GM12878 (cell line): Measurements from ENCODE around the gene C6orf15. TPM values are rescaled to one million over a fixed set of nuclear protein-coding genes. Genes with fewer than 3 reads are reported as not detected.

Experiments
- ATAC-seq: fragments of 200-7000 bp; cut with Tn5 transposase; 3 replicates; pipeline ENCODE4 v1.9.1; 2020; ENCODE audit warnings: mild to moderate bottlenecking, moderate library complexity
- BruUV-seq: library from RNA; stranded (reverse); fragments of 400-500 nt; replicated peaks from 2 replicates; lab custom pipeline; 2021; lab: Mats Ljungman, UMichigan
- CTCF ChIA-PET: fragments of 300-600 bp; sonication (Branson Sonifier 250); formaldehyde crosslinking; extraction: SDS; loops from one replicate; lab custom pipeline; 2021; ENCODE audit warnings: inconsistent platforms; lab: Yijun Ruan, JAX
- POLR2A ChIA-PET: fragments of 350-600 bp; formaldehyde crosslinking; extraction: SDS; loops from one replicate; lab custom pipeline; 2021; ENCODE audit warnings: inconsistent platforms; lab: Charles Lee
- RAD21 ChIA-PET: fragments of 300-600 bp; sonication (Branson Sonifier 250); formaldehyde crosslinking; loops from one replicate; lab custom pipeline; 2023; ENCODE audit warnings: antibody characterized with exemption; ENCODE audit not compliant: unreplicated experiment; lab: Charles Lee
- SMC1A ChIA-PET: fragments of 300-600 bp; sonication (Branson Sonifier 250); formaldehyde crosslinking; loops from one replicate; lab custom pipeline; 2023; ENCODE audit not compliant: unreplicated experiment, uncharacterized antibody; lab: Charles Lee
- DNase-seq: peaks from one replicate; pipeline ENCODE4 v3.0.0-alpha.2; 2011; ENCODE audit warnings: low read depth, low spot score
- FAIRE-seq: peaks from 3 replicates; lab custom pipeline; 2011; peaks lifted over from hg19 to GRCh38; lab: Jason Lieb, UNC
- H2AFZ ChIP-seq: 2 replicates; pipeline ENCODE4 v1.6.0; 2011; ENCODE audit warnings: low read depth, low read length, control low read depth; ENCODE audit not compliant: control insufficient read depth
- H3K27ac ChIP-seq: 2 replicates; pipeline ENCODE4 v1.5.1; 2011; ENCODE audit warnings: control low read depth; ENCODE audit not compliant: control insufficient read depth, insufficient read depth
- H3K27me3 ChIP-seq, 2 experiments: replicated peaks in 1 of 2; 2 replicates each; pipeline versions ENCODE4 v1.6.0 to v1.6.1; 2011; ENCODE audit warnings: low read length in 1 of 2; ENCODE audit not compliant: control insufficient read depth in 2 of 2, insufficient read depth in 2 of 2
- H3K36me3 ChIP-seq, 2 experiments: 2 replicates each; pipeline ENCODE4 v1.5.1; 2011; ENCODE audit warnings: low read length in 1 of 2; ENCODE audit not compliant: control insufficient read depth in 2 of 2, insufficient read depth in 2 of 2
- H3K4me1 ChIP-seq: 2 replicates; pipeline ENCODE4 v1.6.1; 2011; ENCODE audit warnings: mild to moderate bottlenecking, low read length, moderate library complexity, mixed read lengths; ENCODE audit not compliant: control insufficient read depth, insufficient read depth
- H3K4me2 ChIP-seq: 2 replicates; pipeline ENCODE4 v1.6.0; 2011; ENCODE audit warnings: control low read depth; ENCODE audit not compliant: control insufficient read depth, insufficient read depth
- H3K4me3 ChIP-seq: fragments of 200-600 bp; sonication (generic); 2 replicates; pipeline ENCODE4 v1.5.1; 2016
- H3K79me2 ChIP-seq: 2 replicates; pipeline ENCODE4 v1.6.0; 2011; ENCODE audit warnings: low read length; ENCODE audit not compliant: control insufficient read depth, insufficient read depth
- H3K9ac ChIP-seq: 2 replicates; pipeline ENCODE4 v1.8.0; 2011; ENCODE audit warnings: low read length, control low read depth, mixed read lengths; ENCODE audit not compliant: control insufficient read depth, insufficient read depth
- H3K9me3 ChIP-seq: replicated peaks from 3 replicates; pipeline ENCODE4 v1.5.1; 2011; ENCODE audit warnings: mild to moderate bottlenecking, low read length; ENCODE audit not compliant: control insufficient read depth, insufficient read depth
- H4K20me1 ChIP-seq: 2 replicates; pipeline ENCODE4 v1.6.0; 2011; ENCODE audit not compliant: control insufficient read depth, insufficient read depth
- ATF3 ChIP-seq: IDR thresholded peaks from 2 replicates; pipeline ENCODE4 v1.6.1; 2011; ENCODE audit warnings: low read depth, mild to moderate bottlenecking, low read length, moderate library complexity, borderline replicate concordance; ENCODE audit errors: extremely low read depth
- DPF2 ChIP-seq: fragments of 450-650 bp; IDR thresholded peaks from 2 replicates; pipeline ENCODE4 v1.6.1; 2017; ENCODE audit warnings: mild to moderate bottlenecking
- FOXK2 ChIP-seq: fragments of 450-650 bp; IDR thresholded peaks from 2 replicates; pipeline ENCODE4 v1.6.1; 2017; ENCODE audit warnings: mild to moderate bottlenecking, moderate library complexity
- POU2F2 ChIP-seq: IDR thresholded peaks from 3 replicates; pipeline ENCODE4 v1.6.1; 2011; ENCODE audit warnings: low read depth, mild to moderate bottlenecking, low read length, borderline replicate concordance
- ZBTB33 ChIP-seq: fragments of 450-650 bp; IDR thresholded peaks from 2 replicates; pipeline ENCODE4 v1.6.1; 2017; ENCODE audit warnings: mild to moderate bottlenecking
- ZBTB4 ChIP-seq: fragments of 450-650 bp; formaldehyde crosslinking; IDR thresholded peaks from 2 replicates; pipeline ENCODE4 v1.4.0; 2022; ENCODE audit warnings: mild to moderate bottlenecking, moderate library complexity
- ZNF687 ChIP-seq: fragments of 450-650 bp; IDR thresholded peaks from 2 replicates; pipeline ENCODE4 v1.6.1; 2017; ENCODE audit warnings: mild to moderate bottlenecking, moderate library complexity
- WGBS: methylation state at CpG from one replicate; pipeline ENCODE4 v1.1.6; 2016; ENCODE audit warnings: low lambda C conversion rate; ENCODE audit not compliant: insufficient replicate concordance, insufficient coverage; ENCODE audit errors: missing lambda C conversion rate; 5-methylcytosine and 5-hydroxymethylcytosine counted together
- in situ Hi-C: fragments of 300-500 bp; cut with MboI; formaldehyde crosslinking; loops from 9 replicates; pipeline ENCODE4 v1.14.3; 2018; ENCODE audit warnings: mixed read lengths
- intact Hi-C: fragments of 100-400 bp; cut with micrococcal nuclease; formaldehyde crosslinking; loops from one replicate; pipeline ENCODE4 v1.14.2; 2022; ENCODE audit not compliant: unreplicated experiment
- polyA plus RNA-seq, 11 experiments: library from polyadenylated mRNA; depleted of rRNA in 4 of 11; unstranded in 6 of 11; stranded (reverse) in 5 of 11; fragments of >200 nt; fragmentation: Nextera tagmentation in 4 of 11; fragmentation: Illumina TruSeq in 1 of 11; extraction: Ambion mirVana in 4 of 11; extraction: Trizol in 1 of 11; gene quantifications; 1 replicate in 1 of 11; 2 replicates in 10 of 11; pipeline versions ENCODE4 v1.2.1 to v1.2.3, GENCODE V29; 2011 to 2016; ENCODE audit warnings: inconsistent platforms in 2 of 11, missing spikeins in 2 of 11, low read depth in 1 of 11
- total RNA-seq, 4 experiments: library from RNA; depleted of rRNA in 3 of 4; stranded (reverse); fragments of >200 nt in 3 of 4; fragmentation: Illumina TruSeq in 1 of 4; extraction: Trizol in 1 of 4; gene quantifications; 2 replicates each; pipeline versions ENCODE4 v1.2.1 to v1.2.3, GENCODE V29; 2013 to 2021

The C6orf15 gene
- total and polyA plus RNA-seq, 10 of the 15 experiments (the other 5 are each of a cell fraction or from before 2014, with no cell fraction given): not detected

- Histone ChIP-seq H3K9me3 (no peaks in the 10 kb centered on the region), H2AFZ (no peak overlapping the region), H3K4me1 (no peaks in the 10 kb centered on the region; the same call in 1 of the 2 replicates), H3K79me2 (no peaks in the 10 kb centered on the region), H4K20me1 (no peaks in the 10 kb centered on the region), H3K27me3 (no peaks in the 10 kb centered on the region; a peak in 4 of 4 replicates), H3K4me2 (no peak overlapping the region), H3K36me3 (no peaks in the 10 kb centered on the region), H3K27ac (no peak overlapping the region), H3K4me3 (no peak overlapping the region), H3K9ac (no peak overlapping the region)
- SMC1A ChIA-PET: interaction anchor here (1.2 to 1.9 kb wide), 3 partner anchors 10 to 68 kb away, joined by 3 to 5 read pairs (median 5); no protein-coding TSS in a partner anchor
- no peak for TF ChIP-seq ZNF687
- no peak for TF ChIP-seq POU2F2
- no peak for TF ChIP-seq ATF3
- no peak for TF ChIP-seq ZBTB4 (CRISPR knock-in tag)
- TF ChIP-seq FOXK2: no peak
- TF ChIP-seq DPF2: no peak
- no peak for TF ChIP-seq ZBTB33
- POLR2A ChIA-PET: interaction anchor here (0.6 to 1.2 kb wide), 2 partner anchors 34 to 269 kb away, joined by 4 to 7 read pairs; no protein-coding TSS in a partner anchor
- ATAC-seq (peak; percentile 9; the same call in 1 of the 3 replicates), FAIRE-seq (no peak), DNase-seq (no peak)
- WGBS: 11% methylated on average over 12 of the region's 12 CpGs
- in situ Hi-C loops: no loop called here
- CTCF ChIA-PET: interaction anchor here (0.5 to 22.9 kb wide), 7 partner anchors 12 to 642 kb away, joined by 3 to 326 read pairs (median 8); no protein-coding TSS in a partner anchor
- RAD21 ChIA-PET: interaction anchor here (0.7 to 2.3 kb wide), 3 partner anchors 11 to 239 kb away, joined by 3 to 8 read pairs (median 3); no protein-coding TSS in a partner anchor
- no TSS peak for BruUV-seq
- intact Hi-C loops: no loop called here
Observed at GRCh38 chr6:31125586-31126363, 13.4 kb upstream of the C6orf15 start.
